Activated CD4-positive, alpha-beta T cell treated with anti-CD3 and anti-CD28 coated beads for 48 hours (primary cell): Measurements from ENCODE around the gene UGT1A4.

Experiments
- DNase-seq: peaks from one replicate; pipeline ENCODE4 v3.0.0-alpha.2; 2020

The UGT1A4 gene

DNA sequence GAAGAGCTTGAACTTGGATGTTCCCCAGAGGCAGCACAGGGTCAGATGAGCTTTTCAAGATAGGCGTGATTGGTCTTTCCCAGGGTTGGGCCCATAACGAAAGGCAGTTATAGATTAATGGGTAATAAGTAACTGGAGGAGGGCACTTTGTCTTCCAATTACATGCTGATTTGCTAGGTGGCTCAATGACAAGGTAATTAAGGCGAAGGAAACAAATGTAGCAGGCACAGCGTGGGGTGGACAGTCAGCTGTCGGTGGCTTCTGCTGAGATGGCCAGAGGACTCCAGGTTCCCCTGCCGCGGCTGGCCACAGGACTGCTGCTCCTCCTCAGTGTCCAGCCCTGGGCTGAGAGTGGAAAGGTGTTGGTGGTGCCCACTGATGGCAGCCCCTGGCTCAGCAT is at the start of gene UGT1A4:
UGT1A4 (plus strand) TSS at position 185 of the 400 bp plus-strand sequence; CDS start at position 270, 85 bp downstream.
- DNase-seq = no peak

DNA sequence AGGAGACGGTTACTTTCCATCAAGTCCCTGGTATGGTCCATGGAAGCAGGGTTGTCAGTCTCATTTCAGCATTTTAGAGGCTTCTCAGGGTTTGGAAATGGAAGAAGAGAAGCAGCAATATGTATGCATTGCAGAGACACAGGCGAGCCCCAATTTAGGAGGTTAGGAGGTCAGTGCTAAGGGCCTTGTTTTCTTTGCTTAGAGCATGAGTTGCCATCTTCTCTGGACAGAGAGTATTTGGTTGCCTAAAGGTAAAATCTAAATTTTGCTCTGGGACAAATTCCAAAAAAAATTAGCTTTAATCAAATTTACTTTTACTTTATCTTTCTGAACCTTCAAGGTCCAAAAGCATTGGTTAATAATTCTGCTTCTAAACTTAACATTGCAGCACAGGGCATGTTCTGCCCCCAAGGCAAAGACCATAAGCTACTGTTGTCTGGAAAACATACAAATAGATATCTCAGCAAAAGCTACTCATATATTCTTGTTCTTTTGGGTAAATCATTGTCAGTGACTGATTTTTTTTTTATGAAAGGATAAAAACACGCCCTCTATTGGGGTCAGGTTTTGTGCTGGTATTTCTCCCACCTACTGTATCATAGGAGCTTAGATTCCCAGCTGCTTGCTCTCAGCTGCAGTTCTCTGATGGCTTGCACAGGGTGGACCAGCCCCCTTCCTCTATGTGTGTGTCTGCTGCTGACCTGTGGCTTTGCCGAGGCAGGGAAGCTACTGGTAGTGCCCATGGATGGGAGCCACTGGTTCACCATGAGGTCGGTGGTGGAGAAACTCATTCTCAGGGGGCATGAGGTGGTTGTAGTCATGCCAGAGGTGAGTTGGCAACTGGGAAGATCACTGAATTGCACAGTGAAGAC is 47.0 kb upstream of the UGT1A4 start, which contains the start of gene UGT1A9:
UGT1A9 (plus strand) TSS at position 609 of the 872 bp plus-strand sequence; CDS start at position 646, 37 bp downstream.
- DNase-seq = no peak

DNA sequence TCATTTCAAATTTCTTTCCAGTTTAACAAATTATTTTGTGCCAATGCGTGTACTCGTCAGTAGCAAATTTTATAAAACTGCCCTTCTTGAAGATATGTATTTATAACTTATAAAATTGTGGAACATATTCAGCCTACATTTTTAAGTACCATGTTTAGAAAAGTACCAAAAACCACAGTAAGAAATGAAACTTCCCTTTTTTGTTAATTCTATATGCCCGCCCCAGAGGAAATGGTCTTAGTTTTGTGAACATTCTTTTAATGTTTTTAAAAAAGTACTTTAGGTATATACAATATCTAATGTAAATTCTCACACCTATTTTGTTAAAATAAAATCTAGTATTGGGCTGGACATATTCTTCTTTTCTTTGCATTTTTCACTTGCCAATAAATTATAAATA is 45.6 kb upstream of the UGT1A4 start:
- DNase-seq = no peak

DNA sequence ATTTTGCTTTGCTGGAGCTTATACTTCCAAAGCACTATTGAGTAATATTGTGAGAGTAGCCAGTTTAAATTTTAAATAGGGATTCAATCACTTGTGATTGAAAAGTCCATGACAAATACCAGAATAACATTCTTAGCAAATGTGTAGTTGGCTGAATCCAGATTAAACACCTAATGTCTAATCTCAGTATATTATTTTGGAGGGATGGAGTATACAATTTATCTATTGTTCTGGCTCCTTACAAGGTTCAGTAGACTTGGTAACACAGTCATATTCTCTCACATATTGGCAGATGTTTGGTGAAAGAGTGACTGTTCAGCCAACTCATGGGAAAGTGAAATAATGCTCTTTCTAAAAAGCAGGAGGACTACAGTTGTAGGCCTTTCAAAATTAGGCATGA is 44.6 kb upstream of the UGT1A4 start:
- DNase-seq = no peak

DNA sequence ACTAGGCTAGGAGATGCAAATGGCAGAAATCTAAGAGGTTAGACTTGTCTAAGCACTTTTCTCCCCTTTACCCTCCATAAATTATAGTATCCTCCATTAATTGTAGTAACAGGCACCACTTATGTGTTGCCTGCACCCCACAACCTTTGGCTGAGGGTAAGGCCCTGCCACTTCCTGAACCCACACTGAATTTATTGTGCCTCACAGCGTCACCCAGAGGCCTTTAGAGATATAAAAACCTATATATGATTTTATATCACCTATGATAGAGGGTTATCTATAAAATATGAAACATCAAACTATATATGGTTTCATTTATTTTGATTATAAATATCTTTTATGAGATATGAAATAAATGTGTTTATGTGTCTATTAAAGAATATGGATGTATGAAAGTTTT is 44.2 kb upstream of the UGT1A4 start:
- no peak for DNase-seq

DNA sequence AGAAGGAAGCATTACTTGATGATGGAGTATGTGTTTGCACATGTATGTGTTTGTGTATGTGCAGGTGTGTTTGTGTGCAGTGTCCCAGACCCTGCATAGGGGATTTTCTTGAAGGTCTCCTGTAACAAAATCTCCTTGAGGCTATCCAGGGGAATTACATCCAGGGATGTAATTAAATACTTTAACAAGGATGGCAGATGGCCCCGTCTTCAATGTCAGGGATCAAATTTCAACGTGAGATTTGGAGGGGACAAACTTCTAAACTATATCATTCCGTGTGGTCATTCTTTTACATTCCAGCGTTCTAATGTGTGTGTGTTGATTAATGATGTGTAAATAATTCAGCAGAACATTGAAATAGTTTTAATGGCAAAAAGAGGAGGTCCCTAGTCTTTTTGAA is 43.5 kb upstream of the UGT1A4 start:
- DNase-seq = no peak

DNA sequence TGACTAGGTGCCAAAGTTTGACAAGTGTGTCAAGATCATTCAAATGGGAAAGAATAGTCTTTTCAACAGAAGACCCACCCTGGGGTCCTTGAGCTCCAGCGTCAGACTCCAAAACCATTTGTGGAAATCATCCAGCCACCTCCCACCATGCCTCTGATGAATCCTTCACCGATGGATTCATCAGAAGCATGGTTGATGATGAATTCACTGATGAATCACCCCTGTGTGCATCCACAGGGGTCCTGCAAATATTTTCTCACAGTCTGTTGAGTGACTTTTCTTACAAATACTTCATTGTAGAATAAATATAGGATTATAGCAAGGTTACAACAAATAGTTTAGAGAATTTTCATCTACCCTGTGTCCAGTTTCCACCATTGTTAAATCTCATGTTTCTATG is 42.5 kb upstream of the UGT1A4 start:
- DNase-seq = no peak

DNA sequence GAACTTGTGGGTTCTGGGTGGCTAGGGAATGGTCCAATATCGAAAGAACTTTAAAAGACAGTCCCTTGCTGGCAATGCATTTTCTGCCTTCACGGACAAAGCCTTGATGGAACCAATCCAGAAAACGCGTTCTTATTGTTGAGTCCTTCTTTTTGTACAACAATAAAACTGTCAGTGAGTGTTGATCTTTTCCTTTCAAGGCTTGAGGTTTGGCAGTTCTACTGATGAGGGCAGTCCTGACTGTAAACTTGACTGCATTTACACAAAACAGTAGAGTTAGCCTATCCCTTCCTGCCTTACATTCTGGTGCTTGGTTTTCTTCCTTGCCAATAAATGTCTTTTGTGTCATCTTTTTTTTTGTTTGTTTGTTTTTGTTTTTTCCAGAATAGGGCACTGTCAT is 39.3 kb upstream of the UGT1A4 start:
- no peak for DNase-seq

DNA sequence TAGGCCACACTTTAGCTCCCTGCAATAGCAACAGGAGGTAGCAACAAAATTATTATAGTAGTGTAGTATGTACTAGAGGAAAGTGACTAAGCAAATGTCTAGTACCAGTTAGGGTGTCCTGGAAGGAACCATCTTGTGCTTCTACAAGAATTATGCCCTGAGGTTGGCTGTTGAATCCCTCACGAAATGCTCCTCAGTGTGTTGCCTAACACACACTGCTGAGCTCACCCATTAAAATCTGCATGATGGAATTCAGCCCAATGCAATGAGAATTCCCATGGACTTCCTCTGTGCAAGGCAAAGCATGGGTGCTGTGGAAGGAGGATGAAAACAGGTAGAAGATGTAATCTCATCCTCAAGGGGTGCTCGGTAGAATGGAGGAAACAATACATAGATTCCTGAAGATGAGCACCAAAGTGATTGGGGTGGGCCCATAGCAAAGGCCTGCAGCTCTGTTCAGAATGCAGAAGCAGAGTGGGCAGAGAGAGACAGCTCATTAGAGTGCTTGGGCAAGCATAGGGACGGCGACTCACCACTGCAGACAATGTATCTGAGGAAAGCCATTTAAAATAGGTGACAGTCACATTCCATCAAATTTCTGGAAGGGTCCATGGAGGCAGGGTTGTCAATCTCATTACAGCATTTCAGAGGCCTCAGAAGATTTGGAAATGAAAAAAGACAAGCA is 38.0 kb upstream of the UGT1A4 start:
- DNase-seq = no peak

DNA sequence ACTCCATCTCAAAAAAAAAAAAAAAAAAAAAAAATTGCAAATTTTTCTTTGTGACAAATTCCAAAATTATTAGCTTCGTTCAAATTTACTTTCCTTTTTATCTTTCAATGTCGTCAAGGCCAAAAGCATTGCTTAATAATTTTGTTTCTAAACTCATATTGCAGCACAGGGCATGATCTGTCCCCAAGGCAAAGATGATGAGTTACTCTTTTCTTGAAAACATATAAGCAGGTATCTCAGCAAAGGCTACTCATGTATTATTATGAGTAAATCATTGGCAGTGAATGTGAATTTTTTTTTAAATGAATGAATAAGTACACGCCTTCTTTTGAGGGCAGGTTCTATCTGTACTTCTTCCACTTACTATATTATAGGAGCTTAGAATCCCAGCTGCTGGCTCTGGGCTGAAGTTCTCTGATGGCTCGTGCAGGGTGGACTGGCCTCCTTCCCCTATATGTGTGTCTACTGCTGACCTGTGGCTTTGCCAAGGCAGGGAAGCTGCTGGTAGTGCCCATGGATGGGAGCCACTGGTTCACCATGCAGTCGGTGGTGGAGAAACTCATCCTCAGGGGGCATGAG is 36.9 kb upstream of the UGT1A4 start, which contains the start of gene UGT1A7:
UGT1A7 (plus strand) TSS at position 381 of the 579 bp plus-strand sequence; CDS start at position 418, 37 bp downstream.
- DNase-seq = no peak

DNA sequence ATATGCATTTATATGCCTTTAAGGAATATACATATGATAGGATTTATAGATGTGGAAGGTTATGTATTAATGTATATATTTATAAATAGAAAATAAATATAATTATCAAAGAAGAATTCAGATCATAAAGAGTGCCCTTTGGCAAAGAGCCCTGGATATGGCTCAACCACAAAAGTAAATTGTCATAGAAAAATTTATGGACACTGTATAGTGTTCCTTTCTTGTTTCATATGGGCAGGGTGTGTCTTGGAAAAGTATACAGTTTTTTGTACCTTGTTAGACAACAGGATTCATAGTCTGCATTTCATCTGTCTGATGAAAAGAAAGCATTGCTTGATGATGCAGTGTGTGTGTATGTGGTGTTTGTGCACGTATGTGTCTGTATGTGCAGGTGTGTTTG is 33.9 kb upstream of the UGT1A4 start:
- DNase-seq = no peak

DNA sequence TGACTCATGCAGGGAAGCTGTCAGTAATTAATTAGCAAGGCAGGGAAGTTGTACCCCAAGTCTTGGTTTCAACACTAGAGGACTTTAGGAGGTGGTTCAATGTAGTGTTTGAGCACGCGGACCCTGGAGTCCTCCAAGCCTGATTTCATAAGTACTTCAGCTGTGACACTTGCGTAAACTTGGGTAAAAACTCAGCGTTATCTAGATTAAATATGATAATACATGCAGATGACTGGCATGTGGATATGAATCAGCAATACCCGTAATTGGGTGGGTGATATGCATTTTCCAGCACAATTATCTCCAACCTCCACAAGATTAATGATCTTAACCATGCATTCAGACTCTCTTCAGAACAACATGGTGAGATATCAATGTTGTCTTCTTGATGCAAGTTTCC is 31.6 kb upstream of the UGT1A4 start:
- no peak for DNase-seq

DNA sequence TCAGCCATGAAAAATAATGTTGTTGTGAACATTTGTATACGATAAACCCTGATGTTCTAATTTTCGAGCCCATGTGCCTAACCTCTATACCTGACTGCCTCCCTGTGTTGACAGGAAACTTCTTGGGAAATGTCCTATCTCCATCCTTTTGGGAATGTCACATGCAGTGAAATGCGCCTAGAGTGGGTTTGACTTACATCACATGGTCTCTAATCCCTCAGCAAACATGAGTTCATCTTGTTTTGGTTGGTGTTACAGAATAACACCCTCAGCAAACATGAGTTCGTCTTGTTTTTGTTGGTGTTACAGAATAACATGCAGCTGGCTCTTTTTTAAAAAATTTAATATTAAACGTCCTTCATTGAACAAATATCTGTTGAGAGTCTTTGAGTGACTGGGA is 30.2 kb upstream of the UGT1A4 start:
- no peak for DNase-seq

DNA sequence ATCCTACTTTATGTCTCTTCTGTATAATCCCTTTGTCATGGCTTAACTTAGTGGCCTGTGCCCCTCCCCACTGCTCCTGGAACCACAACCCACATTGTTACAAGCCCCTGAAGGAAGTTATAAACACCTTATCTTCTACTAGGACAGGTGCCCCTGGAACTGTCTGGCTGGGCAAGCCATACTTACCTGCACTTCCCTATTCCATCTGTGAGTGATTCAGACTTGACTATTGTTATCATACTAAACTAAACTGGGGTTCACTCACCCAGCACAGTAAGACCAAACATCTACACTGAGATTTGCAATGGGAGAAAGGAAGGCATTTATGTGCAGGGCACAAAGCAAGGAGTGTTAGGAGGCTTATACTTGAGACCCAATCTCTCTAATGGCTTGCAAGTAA is 29.5 kb upstream of the UGT1A4 start:
- no peak for DNase-seq

DNA sequence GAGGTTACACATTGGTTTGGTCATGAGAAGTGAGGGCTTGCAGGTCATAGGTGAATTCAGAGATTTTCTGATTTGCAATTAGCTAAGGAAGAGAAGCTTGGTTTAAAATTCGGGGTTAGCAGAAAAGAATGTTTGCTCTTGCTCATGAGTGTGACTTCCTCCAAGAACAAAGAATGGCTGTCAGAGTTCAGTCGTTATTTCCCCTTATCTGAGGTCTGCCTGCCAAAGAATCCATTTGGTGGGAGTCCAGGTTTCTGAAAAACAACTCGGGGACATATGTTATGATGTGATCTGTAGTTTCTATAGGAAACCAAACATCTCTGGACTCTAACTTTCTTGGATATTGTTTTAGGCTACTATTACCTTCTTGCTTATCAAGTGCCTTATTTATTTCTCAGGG is 29.0 kb upstream of the UGT1A4 start:
- no peak for DNase-seq

DNA sequence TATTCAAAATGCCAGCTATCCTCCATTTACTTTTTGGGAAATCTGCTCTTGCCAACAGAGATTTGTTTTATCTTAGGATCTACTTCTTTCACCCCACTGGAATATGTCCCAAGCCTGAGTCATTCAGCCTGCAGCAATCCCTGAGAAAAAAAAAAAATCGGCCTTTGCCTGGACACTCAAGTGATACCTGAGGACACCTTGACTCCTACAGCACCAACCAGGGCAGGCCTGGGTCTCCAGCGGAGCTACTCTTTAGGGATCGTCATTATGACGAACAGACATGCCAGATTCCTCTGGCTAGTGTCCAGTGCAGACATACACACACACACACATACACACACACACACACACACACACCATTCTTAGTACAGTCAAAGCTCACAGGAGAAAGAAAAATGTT is 28.1 kb upstream of the UGT1A4 start:
- DNase-seq = no peak

DNA sequence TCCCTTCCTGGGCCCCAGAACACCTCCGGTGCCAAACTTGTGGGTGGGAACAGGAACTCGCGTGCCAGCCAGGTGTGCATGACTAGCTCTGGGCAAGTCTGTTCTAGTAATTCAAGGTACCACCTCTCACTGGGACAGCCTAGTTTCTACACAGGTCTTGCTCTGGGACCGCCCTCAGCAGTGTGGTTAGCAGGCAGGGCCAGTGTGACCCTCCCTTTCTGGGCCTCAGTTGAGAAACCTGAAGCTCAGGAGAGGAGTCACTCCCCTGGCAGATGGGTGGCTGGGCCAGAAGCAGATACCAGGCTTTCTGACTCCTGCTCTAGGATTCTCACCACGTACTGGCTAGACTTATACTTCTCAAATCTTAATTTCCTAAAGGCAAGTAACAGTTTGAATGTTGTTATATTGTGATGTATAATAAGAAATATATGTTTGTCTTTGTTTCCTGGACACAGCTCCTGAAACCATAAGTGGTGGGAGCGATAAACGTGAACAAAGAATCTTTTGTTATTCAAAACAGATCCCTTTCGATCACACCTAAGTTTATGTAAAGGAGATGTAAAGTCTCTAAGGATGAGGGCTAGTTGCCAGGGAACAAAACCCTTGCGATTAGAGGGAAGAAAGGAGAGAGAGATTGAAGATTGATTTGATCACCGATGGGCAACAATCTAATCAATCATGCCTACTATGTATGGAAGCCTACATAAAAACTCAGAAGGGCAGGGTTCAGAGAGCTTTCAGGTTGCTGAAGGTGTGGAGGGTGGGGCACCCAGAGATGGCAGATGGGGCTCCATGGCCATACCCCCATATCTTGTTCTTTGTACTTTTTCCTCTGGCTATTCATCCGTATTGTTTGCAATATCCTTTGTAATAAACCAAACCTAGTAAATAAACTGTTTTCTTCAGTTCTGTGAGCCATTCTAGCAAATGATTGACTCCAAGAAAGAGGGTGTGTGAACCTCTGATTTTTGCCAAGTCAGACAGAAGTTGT is 26.8 kb upstream of the UGT1A4 start:
- DNase-seq = no peak

DNA sequence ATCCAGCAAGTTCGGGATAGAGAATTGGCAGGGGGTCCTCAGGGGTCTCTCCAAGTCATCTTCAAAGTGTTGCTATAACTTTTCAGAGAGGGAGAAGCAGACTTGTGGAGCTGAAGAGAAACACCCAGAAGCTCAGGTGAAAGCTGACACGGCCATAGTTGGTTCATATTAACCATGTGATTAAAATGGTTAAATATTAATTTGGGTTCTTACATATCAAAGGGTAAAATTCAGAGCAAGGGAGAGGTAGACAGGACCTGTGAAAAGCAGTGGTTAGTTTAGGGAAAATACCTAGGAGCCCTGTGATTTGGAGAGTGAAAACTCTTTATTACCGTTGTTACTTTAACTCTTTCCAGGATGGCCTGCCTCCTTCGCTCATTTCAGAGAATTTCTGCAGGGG is 25.9 kb upstream of the UGT1A4 start, which contains the start of gene UGT1A6:
UGT1A6 (plus strand) TSS at position 243 of the 400 bp plus-strand sequence; CDS start at position 358, 115 bp downstream.
- DNase-seq = no peak

DNA sequence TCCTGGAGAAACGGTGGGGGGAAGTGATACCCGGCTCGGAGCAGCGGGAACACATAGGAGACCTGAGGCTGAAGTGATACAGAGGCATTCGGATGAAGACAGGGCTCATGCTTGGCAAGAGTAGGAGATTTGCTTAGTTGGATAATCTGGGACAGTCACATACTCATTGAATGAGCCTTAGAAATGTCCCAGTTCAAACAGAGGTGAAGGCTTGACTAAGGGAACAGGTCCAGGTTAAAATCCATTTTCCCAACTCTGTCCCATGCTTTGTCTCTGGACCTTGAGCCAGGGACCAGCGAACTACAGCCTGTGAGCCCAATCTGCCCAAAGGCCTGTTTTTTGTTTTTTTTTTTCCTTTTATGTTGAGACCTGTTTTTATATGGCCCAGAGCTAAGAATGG is 24.6 kb upstream of the UGT1A4 start:
- DNase-seq = no peak

DNA sequence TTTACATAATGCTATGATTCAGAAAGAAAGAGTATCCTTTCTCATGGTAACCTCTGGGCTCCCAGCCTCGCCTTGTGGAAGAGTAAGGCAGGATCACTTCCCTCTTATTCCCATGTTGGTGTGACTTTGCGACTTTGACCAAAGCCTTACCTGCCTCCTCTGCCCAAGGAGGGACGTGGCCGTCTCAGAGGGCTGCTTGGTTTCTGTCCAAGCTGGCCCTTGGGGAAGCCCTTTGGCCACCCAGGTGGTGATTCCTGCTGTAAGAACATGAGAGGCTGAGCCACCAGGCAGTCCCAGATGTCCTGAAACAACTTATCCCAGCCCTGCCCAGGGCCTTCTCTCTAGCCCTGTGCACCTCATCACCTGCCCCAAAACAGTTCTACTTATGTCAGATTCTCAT is 19.8 kb upstream of the UGT1A4 start:
- no peak for DNase-seq

DNA sequence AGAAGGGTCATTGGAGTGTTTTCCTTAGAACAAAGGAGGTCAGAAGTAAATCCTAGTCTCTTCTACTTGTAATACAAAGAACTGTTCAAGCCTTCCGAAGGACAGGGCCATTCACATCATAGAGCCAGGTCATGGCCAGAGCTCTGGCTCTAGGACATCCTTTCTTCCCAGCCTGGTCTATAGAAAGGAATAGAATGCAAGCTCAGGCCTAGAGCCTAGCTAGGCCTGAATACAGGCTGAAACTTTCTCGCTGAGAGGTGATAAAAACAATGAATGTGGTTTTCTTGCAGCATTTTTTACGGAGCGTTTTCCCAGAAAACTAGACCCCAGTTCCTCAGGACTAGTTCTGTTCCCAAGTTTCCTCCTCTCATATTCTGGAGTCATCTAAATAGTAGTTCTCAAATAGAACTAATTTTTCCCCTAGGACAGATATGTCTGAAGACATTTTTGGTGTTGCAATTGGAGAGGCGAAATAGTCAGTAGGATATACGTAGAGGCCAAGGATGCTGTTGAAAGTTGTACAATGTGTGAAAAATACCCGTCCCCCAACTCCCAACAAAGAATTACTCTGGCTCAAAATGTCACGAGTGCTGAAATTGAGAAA is 19.0 kb upstream of the UGT1A4 start:
- DNase-seq = no peak
